ENCODE results near the gene ZNF445. TPM values are rescaled to one million over a fixed set of nuclear protein-coding genes. Genes with fewer than 3 reads are reported as not detected.
A peak's percentile ranks its signal among the peaks of the same experiment; 100 is the strongest.

Gene ZNF445
- total and polyA plus RNA-seq, 9 of the 15 experiments (the other 6 are each of a cell fraction or from before 2014, with no cell fraction given): 1.2 to 26.9 (median 10.6) TPM

- TF ChIP-seq BRD9 (IDR thresholded peaks at IDR 0.05; ENCODE audit: low read depth, partially characterized antibody) (no peak), FOXP1 (CRISPR knock-in tag; IDR thresholded peaks at IDR 0.05) (0 out of 2 replicates have a peak, but pooled peaks have one; percentile 6), HIVEP1 (CRISPR knock-in tag; IDR thresholded peaks at IDR 0.05) (no peak), ELK1 (CRISPR knock-in tag; IDR thresholded peaks at IDR 0.05) (no peak), CREM (IDR thresholded peaks at IDR 0.05; ENCODE audit: low read depth) (peak; percentile 47; the same call in 1 of the 2 replicates), ZNF146 (CRISPR knock-in tag; IDR thresholded peaks at IDR 0.05; ENCODE audit: unreplicated experiment) (no peak), MAFG (tag; conservative IDR thresholded peaks at IDR 0.05) (peak; percentile 90), SMAD4 (CRISPR knock-in tag; conservative IDR thresholded peaks at IDR 0.05) (no peak), POLR3A (IDR thresholded peaks at IDR 0.05; ENCODE audit: borderline replicate concordance, extremely low read depth, insufficient read depth, insufficient read length) (no peak), ZNF239 (CRISPR knock-in tag; IDR thresholded peaks at IDR 0.05) (no peak), SMARCA4 (IDR thresholded peaks at IDR 0.05) (peak; percentile 59), ZNF165 (CRISPR knock-in tag; IDR thresholded peaks at IDR 0.05; ENCODE audit: borderline replicate concordance) (no peak), RBM14 (IDR thresholded peaks at IDR 0.05; ENCODE audit: borderline replicate concordance, insufficient read depth, low read depth, low read length) (no peak), ZBTB33 (CRISPR knock-in tag; IDR thresholded peaks at IDR 0.05) (no peak), ZNF592 (IDR thresholded peaks at IDR 0.05) (peak; percentile 42; the same call in 1 of the 2 replicates)
These were observed 8.6 kb downstream of the ZNF445 start (continued) for GRCh38 chr3:44468572-44469520.

All from K562 (cell line).